HEK293 (cell line): ENCODE measurements around the gene PDE4B.
A peak's percentile ranks its signal among the peaks of the same experiment; 100 is the strongest.

Experiments
- CTCF ChIA-PET: fragments of 350-600 bp; formaldehyde crosslinking; extraction: SDS; loops from one replicate; lab custom pipeline; 2021; ENCODE audit warnings: antibody characterized with exemption; lab: Yijun Ruan, JAX
- POLR2A ChIA-PET: fragments of 300-600 bp; formaldehyde crosslinking; extraction: SDS; loops from one replicate; lab custom pipeline; 2020; ENCODE audit warnings: antibody characterized with exemption, inconsistent platforms; lab: Yijun Ruan, JAX
- H3K27ac ChIP-seq: fragments of 200-500 bp; sonication (Bioruptor generic); 2 replicates; pipeline ENCODE4 v1.5.1; 2014; ENCODE audit warnings: low read depth, low read length, control low read depth, inconsistent platforms; ENCODE audit errors: extremely low read depth
- H3K36me3 ChIP-seq, 2 experiments: fragments of 200-500 bp in 1 of 2; sonication (Bioruptor generic) in 1 of 2; 1 replicate in 1 of 2; 2 replicates in 1 of 2; pipeline ENCODE4 v1.5.1; 2014 to 2017; ENCODE audit warnings: inconsistent platforms in 2 of 2, low read length in 2 of 2; ENCODE audit not compliant: control insufficient read depth in 2 of 2, insufficient read depth in 1 of 2
- H3K4me1 ChIP-seq: fragments of 200-500 bp; sonication (Bioruptor generic); 2 replicates; pipeline ENCODE4 v1.5.1; 2014; ENCODE audit warnings: mild to moderate bottlenecking, low read length, inconsistent platforms; ENCODE audit not compliant: control insufficient read depth, insufficient read depth
- H3K4me3 ChIP-seq: 2 replicates; pipeline ENCODE4 v1.5.1; 2011; ENCODE audit warnings: low read depth, mild to moderate bottlenecking, control low read depth, low read length, moderate library complexity
- H3K9me3 ChIP-seq: fragments of 200-500 bp; sonication (Bioruptor generic); 2 replicates; pipeline ENCODE4 v1.5.1; 2014; ENCODE audit warnings: low read depth, low read length, inconsistent platforms; ENCODE audit not compliant: control insufficient read depth, insufficient read depth
- GLIS1 ChIP-seq: fragments of 450-650 bp; formaldehyde crosslinking; IDR thresholded peaks from 2 replicates; pipeline ENCODE4 v1.5.1; 2016; ENCODE audit warnings: missing biosample characterization, missing genetic modification characterization
- SCRT2 ChIP-seq: fragments of 450-650 bp; formaldehyde crosslinking; IDR thresholded peaks from 2 replicates; pipeline ENCODE4 v1.5.1; 2016; ENCODE audit warnings: missing biosample characterization, missing genetic modification characterization
- SETDB1 ChIP-seq: IDR thresholded peaks from one replicate; pipeline ENCODE4 v1.6.1; 2017; ENCODE audit warnings: mild to moderate bottlenecking, low read length, moderate library complexity, mixed read lengths; ENCODE audit not compliant: insufficient read length
- ZNF214 ChIP-seq: fragments of 450-650 bp; formaldehyde crosslinking; IDR thresholded peaks from 2 replicates; pipeline ENCODE4 v1.5.1; 2017; ENCODE audit warnings: missing biosample characterization, mild to moderate bottlenecking, missing genetic modification characterization, borderline replicate concordance
- ZNF23 ChIP-seq: fragments of 450-650 bp; formaldehyde crosslinking; IDR thresholded peaks from 2 replicates; pipeline ENCODE4 v1.5.1; 2016; ENCODE audit warnings: missing biosample characterization, missing genetic modification characterization, borderline replicate concordance
- ZNF768 ChIP-seq: fragments of 450-650 bp; formaldehyde crosslinking; IDR thresholded peaks from 2 replicates; pipeline ENCODE4 v1.5.1; 2018; ENCODE audit warnings: missing biosample characterization, mild to moderate bottlenecking, missing genetic modification characterization
- TF ChIP-seq, protein P1 (sequence below): fragments of 450-650 bp; formaldehyde crosslinking; IDR thresholded peaks from 2 replicates; pipeline ENCODE4 v1.5.1; 2017; ENCODE audit warnings: missing biosample characterization, missing genetic modification characterization
- TF ChIP-seq, protein P2 (sequence below): fragments of 450-650 bp; formaldehyde crosslinking; conservative IDR thresholded peaks from 2 replicates; pipeline ENCODE4 v1.5.1; 2016; ENCODE audit warnings: low read depth, missing biosample characterization, missing genetic modification characterization
- TF ChIP-seq, protein P3 (sequence below): fragments of 450-650 bp; formaldehyde crosslinking; conservative IDR thresholded peaks from 2 replicates; pipeline ENCODE4 v1.5.1; 2016; ENCODE audit warnings: low read depth, missing biosample characterization, missing genetic modification characterization
- TF ChIP-seq, protein P4 (sequence below): fragments of 450-650 bp; formaldehyde crosslinking; IDR thresholded peaks from 2 replicates; pipeline ENCODE4 v1.5.1; 2016; ENCODE audit warnings: missing biosample characterization, missing genetic modification characterization

PDE4B gene

DNA sequence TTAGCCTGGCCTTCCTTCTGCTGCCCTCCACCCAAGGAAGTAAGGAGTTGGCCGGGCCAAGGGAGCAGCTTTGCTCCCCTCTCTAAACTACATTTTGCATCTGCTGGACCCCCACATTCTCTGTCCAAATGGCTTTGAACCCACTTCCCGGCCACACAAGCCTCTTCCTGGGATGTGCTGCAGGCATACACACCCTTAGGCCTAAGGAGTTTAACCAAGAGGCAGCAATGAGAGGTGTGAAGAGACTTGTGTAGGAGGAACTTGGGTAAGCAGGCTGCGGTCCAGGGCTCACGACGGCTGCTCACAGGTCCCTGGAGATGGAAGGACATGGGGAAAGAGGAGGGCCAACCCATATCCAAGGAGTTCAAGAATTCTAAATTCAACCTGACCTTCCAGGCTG, 544.6 kb downstream of the PDE4B start:
- Histone ChIP-seq H3K36me3 (no peaks in the 10 kb centered on the region), H3K9me3 (no peaks in the 10 kb centered on the region), H3K4me3 (no peak overlapping the region), H3K4me1 (peaks cover 5% of the 10 kb centered on the region; the same call in 1 of the 2 replicates), H3K27ac (no peak overlapping the region)
- CTCF ChIA-PET, result interaction anchor here (0.5 to 1.1 kb wide), 2 partner anchors 85 to 351 kb away, joined by 3 read pairs; no protein-coding TSS in a partner anchor
- POLR2A ChIA-PET, result no interaction called here
- TF ChIP-seq ZNF23 (no peak), ZNF768 (no peak), GLIS1 (no peak), SETDB1 (no peak)
- TF ChIP-seq, protein P1, sequence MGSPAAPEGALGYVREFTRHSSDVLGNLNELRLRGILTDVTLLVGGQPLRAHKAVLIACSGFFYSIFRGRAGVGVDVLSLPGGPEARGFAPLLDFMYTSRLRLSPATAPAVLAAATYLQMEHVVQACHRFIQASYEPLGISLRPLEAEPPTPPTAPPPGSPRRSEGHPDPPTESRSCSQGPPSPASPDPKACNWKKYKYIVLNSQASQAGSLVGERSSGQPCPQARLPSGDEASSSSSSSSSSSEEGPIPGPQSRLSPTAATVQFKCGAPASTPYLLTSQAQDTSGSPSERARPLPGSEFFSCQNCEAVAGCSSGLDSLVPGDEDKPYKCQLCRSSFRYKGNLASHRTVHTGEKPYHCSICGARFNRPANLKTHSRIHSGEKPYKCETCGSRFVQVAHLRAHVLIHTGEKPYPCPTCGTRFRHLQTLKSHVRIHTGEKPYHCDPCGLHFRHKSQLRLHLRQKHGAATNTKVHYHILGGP (tag by site-specific recombination), result no peak
- TF ChIP-seq, protein P2, sequence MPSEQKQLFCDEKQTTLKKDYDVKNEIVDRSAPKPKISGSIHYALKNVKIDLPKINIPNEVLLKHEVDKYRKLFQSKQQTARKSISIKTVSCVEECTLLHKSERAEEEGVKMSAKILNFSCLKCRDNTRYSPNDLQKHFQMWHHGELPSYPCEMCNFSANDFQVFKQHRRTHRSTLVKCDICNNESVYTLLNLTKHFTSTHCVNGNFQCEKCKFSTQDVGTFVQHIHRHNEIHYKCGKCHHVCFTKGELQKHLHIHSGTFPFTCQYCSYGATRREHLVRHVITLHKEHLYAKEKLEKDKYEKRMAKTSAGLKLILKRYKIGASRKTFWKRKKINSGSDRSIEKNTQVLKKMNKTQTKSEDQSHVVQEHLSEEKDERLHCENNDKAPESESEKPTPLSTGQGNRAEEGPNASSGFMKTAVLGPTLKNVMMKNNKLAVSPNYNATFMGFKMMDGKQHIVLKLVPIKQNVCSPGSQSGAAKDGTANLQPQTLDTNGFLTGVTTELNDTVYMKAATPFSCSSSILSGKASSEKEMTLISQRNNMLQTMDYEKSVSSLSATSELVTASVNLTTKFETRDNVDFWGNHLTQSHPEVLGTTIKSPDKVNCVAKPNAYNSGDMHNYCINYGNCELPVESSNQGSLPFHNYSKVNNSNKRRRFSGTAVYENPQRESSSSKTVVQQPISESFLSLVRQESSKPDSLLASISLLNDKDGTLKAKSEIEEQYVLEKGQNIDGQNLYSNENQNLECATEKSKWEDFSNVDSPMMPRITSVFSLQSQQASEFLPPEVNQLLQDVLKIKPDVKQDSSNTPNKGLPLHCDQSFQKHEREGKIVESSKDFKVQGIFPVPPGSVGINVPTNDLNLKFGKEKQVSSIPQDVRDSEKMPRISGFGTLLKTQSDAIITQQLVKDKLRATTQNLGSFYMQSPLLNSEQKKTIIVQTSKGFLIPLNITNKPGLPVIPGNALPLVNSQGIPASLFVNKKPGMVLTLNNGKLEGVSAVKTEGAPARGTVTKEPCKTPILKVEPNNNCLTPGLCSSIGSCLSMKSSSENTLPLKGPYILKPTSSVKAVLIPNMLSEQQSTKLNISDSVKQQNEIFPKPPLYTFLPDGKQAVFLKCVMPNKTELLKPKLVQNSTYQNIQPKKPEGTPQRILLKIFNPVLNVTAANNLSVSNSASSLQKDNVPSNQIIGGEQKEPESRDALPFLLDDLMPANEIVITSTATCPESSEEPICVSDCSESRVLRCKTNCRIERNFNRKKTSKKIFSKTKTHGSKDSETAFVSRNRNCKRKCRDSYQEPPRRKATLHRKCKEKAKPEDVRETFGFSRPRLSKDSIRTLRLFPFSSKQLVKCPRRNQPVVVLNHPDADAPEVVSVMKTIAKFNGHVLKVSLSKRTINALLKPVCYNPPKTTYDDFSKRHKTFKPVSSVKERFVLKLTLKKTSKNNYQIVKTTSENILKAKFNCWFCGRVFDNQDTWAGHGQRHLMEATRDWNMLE (tag by site-specific recombination), result no peak

DNA sequence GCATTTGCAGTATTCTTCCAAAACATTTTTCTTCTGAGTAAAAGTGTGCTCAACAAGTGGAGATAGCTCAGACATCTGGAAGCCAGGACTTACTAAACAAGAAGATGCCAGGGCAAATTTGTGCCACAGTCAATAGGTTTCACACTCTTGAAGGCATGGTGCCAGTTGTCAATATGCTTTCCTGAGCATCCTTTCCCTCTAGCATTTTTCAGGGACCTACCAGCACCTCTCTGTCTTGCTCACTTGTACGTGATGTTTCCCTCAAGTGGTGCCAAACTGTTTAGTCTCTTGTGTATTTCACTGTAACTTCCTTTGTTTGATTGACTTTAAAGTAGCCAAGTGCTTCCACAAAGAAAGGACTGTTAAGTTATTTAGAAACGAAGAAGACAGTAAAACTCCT, 547.2 kb downstream of the PDE4B start:
- Histone ChIP-seq H3K27ac (no peak overlapping the region), H3K4me3 (no peak overlapping the region), H3K4me1 (no peaks in the 10 kb centered on the region), H3K9me3 (no peaks in the 10 kb centered on the region), H3K36me3 (no peaks in the 10 kb centered on the region)
- peak; percentile 64 for TF ChIP-seq SCRT2 (tag by site-specific recombination)
- TF ChIP-seq, protein P3, sequence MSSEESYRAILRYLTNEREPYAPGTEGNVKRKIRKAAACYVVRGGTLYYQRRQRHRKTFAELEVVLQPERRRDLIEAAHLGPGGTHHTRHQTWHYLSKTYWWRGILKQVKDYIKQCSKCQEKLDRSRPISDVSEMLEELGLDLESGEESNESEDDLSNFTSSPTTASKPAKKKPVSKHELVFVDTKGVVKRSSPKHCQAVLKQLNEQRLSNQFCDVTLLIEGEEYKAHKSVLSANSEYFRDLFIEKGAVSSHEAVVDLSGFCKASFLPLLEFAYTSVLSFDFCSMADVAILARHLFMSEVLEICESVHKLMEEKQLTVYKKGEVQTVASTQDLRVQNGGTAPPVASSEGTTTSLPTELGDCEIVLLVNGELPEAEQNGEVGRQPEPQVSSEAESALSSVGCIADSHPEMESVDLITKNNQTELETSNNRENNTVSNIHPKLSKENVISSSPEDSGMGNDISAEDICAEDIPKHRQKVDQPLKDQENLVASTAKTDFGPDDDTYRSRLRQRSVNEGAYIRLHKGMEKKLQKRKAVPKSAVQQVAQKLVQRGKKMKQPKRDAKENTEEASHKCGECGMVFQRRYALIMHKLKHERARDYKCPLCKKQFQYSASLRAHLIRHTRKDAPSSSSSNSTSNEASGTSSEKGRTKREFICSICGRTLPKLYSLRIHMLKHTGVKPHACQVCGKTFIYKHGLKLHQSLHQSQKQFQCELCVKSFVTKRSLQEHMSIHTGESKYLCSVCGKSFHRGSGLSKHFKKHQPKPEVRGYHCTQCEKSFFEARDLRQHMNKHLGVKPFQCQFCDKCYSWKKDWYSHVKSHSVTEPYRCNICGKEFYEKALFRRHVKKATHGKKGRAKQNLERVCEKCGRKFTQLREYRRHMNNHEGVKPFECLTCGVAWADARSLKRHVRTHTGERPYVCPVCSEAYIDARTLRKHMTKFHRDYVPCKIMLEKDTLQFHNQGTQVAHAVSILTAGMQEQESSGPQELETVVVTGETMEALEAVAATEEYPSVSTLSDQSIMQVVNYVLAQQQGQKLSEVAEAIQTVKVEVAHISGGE (tag by site-specific recombination), result no peak
- POLR2A ChIA-PET, result no interaction called here
- CTCF ChIA-PET, result no interaction called here

DNA sequence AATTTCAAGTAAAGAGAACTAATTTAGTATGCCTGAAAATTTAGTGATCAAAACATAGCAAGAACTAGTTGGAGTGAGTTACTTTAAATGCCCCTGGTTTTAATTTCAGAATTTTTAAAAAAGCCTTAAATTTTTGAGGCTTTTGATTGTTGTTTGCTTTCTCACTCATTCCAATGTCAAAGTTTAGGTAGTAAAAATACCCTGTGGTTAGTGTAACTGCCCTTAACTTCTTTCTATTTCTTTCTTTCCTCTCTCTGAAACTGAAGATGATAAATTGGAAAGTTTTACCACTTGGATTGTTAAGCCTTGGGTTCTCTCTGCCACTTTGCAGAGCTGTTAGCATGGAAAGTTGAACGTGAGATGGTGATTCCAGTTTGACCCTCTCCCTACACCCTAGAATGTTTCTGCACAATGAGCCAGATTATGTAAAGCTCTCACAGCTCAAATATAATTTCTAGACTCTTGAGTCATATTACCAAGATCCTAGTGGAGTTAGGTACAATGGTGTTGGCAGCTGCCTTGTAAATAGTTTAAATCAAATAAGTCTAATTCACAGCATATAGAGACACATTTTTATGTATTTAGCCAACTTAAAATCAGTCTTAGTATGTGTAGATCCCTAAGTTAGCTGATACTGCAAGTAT, 548.9 kb downstream of the PDE4B start:
- Histone ChIP-seq H3K4me1 (no peaks in the 10 kb centered on the region), H3K4me3 (no peak overlapping the region), H3K27ac (no peak overlapping the region), H3K9me3 (no peaks in the 10 kb centered on the region), H3K36me3 (no peaks in the 10 kb centered on the region)
- TF ChIP-seq ZNF214 (tag by site-specific recombination), result peak; percentile 82
- TF ChIP-seq, protein P4, sequence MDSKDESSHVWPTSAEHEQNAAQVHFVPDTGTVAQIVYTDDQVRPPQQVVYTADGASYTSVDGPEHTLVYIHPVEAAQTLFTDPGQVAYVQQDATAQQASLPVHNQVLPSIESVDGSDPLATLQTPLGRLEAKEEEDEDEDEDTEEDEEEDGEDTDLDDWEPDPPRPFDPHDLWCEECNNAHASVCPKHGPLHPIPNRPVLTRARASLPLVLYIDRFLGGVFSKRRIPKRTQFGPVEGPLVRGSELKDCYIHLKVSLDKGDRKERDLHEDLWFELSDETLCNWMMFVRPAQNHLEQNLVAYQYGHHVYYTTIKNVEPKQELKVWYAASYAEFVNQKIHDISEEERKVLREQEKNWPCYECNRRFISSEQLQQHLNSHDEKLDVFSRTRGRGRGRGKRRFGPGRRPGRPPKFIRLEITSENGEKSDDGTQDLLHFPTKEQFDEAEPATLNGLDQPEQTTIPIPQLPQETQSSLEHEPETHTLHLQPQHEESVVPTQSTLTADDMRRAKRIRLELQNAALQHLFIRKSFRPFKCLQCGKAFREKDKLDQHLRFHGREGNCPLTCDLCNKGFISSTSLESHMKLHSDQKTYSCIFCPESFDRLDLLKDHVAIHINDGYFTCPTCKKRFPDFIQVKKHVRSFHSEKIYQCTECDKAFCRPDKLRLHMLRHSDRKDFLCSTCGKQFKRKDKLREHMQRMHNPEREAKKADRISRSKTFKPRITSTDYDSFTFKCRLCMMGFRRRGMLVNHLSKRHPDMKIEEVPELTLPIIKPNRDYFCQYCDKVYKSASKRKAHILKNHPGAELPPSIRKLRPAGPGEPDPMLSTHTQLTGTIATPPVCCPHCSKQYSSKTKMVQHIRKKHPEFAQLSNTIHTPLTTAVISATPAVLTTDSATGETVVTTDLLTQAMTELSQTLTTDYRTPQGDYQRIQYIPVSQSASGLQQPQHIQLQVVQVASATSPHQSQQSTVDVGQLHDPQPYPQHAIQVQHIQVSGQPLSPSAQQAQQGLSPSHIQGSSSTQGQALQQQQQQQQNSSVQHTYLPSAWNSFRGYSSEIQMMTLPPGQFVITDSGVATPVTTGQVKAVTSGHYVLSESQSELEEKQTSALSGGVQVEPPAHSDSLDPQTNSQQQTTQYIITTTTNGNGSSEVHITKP, result no peak
- POLR2A ChIA-PET, result interaction anchor here (0.7 kb wide), 1 partner anchor 457 kb away, joined by 6 read pairs; no protein-coding TSS in a partner anchor
- CTCF ChIA-PET, result interaction anchor here (0.5 to 1.6 kb wide), 4 partner anchors 104 to 1518 kb away, joined by 3 to 6 read pairs (median 4); no protein-coding TSS in a partner anchor
